ENCODE results near the gene CHST11.
"Not testable (repeated sequence)": the region's sequence is repeated elsewhere in the genome, so short reads cannot be mapped to it uniquely, and the experiment has no call there.

Gene CHST11

GRCh38 chr12:104549815-104550480 is 93.2 kb downstream of the CHST11 start:
- Histone ChIP-seq H3K4me2 (peak overlapping the region in 7 of 11 experiments; percentile 1 to 35 (median 14); a peak in 5 of 22 replicates), H3K9ac (no peak overlapping the region), H3K4me1 (peaks cover 35 to 77% (median 46%) of the 10 kb centered on the region in 10 experiments), H4K20me1 (peaks cover 41 to 99% (median 76%) of the 10 kb centered on the region in 11 experiments; a peak in 20 of 22 replicates), H3K27ac (0 out of 22 replicates have a peak overlapping the region, but pooled peaks of 1 of the 11 experiments have one; percentile 9), H3K27me3 (no peaks in the 10 kb centered on the region), H3K4me3 (no peak overlapping the region), H3K36me3 (peaks cover 0 to 66% (median 55%) of the 10 kb centered on the region in 11 experiments; a peak in 20 of 22 replicates), H3K9me3 (replicated peaks in 1 of 11) (peaks cover 15 to 40% (median 28%) of the 10 kb centered on the region in 11 experiments; a peak in 21 of 22 replicates)
- TF ChIP-seq Cebpa-rat (IDR thresholded peaks at IDR 0.05): no peak

- Histone ChIP-seq H3K4me1 (peaks cover 20 to 69% (median 35%) of the 10 kb centered on the region in 10 experiments), H4K20me1 (peaks cover 43 to 99% (median 76%) of the 10 kb centered on the region in 11 experiments; a peak in 20 of 22 replicates), H3K4me2 (no peak overlapping the region), H3K9me3 (replicated peaks in 1 of 11) (peaks cover 15 to 40% (median 28%) of the 10 kb centered on the region in 11 experiments; a peak in 21 of 22 replicates), H3K27ac (no peak overlapping the region), H3K4me3 (no peak overlapping the region), H3K36me3 (peaks cover 0 to 74% (median 55%) of the 10 kb centered on the region in 11 experiments; a peak in 20 of 22 replicates), H3K9ac (no peak overlapping the region), H3K27me3 (no peaks in the 10 kb centered on the region)
- TF ChIP-seq Cebpa-rat (IDR thresholded peaks at IDR 0.05): no peak
Measured at GRCh38 chr12:104551313-104551931, 94.7 kb downstream of the CHST11 start.

- Histone ChIP-seq H3K27me3 (no peaks in the 10 kb centered on the region), H4K20me1 (peaks cover 45 to 96% (median 75%) of the 10 kb centered on the region in 11 experiments; a peak in 21 of 22 replicates), H3K4me3 (no peak overlapping the region), H3K9ac (no peak overlapping the region), H3K27ac (peak overlapping the region in 1 of 11 experiments; percentile 6; a peak in 1 of 22 replicates), H3K4me2 (peak overlapping the region in 1 of 11 experiments; percentile 20; a peak in 2 of 22 replicates), H3K4me1 (peaks cover 8 to 64% (median 20%) of the 10 kb centered on the region in 10 experiments; a peak in 15 of 20 replicates), H3K36me3 (peaks cover 0 to 90% (median 62%) of the 10 kb centered on the region in 11 experiments; a peak in 20 of 22 replicates), H3K9me3 (replicated peaks in 1 of 11) (peaks cover 15 to 40% (median 28%) of the 10 kb centered on the region in 11 experiments; a peak in 21 of 22 replicates)
- TF ChIP-seq Cebpa-rat (IDR thresholded peaks at IDR 0.05): no peak
Measured at GRCh38 chr12:104553421-104553820, 96.7 kb downstream of the CHST11 start.

GRCh38 chr12:104555648-104556047 is 98.9 kb downstream of the CHST11 start:
- H3K36me3 ChIP-seq: peaks cover 0 to 90% (median 60%) of the 10 kb centered on the region in 11 experiments; a peak in 20 of 22 replicates
- no peak for TF ChIP-seq Cebpa-rat (IDR thresholded peaks at IDR 0.05)
- H3K9me3 ChIP-seq (replicated peaks in 1 of 11): peaks cover 15 to 41% (median 28%) of the 10 kb centered on the region in 11 experiments; a peak in 21 of 22 replicates
- no peak overlapping the region for H3K4me3 ChIP-seq
- no peak overlapping the region for H3K9ac ChIP-seq
- peaks cover 0 to 44% (median 4%) of the 10 kb centered on the region in 10 experiments; a peak in 7 of 20 replicates for H3K4me1 ChIP-seq
- peak overlapping the region in 1 of 11 experiments; percentile 7; a peak in 1 of 22 replicates for H3K27ac ChIP-seq
- no peak overlapping the region for H3K4me2 ChIP-seq
- no peaks in the 10 kb centered on the region for H3K27me3 ChIP-seq
- peaks cover 34 to 91% (median 68%) of the 10 kb centered on the region in 11 experiments; a peak in 20 of 22 replicates for H4K20me1 ChIP-seq

GRCh38 chr12:104557488-104558195 is 100.9 kb downstream of the CHST11 start:
- H4K20me1 ChIP-seq: peaks cover 34 to 85% (median 64%) of the 10 kb centered on the region in 11 experiments; a peak in 20 of 22 replicates
- H3K4me3 ChIP-seq: no peak overlapping the region
- no peak overlapping the region for H3K9ac ChIP-seq
- peak overlapping the region in 1 of 11 experiments; percentile 10; a peak in 1 of 22 replicates for H3K27ac ChIP-seq
- H3K9me3 ChIP-seq (replicated peaks in 1 of 11): peaks cover 15 to 43% (median 35%) of the 10 kb centered on the region in 11 experiments
- H3K4me2 ChIP-seq: peak overlapping the region in 1 of 11 experiments; percentile 12; a peak in 1 of 22 replicates
- H3K27me3 ChIP-seq: no peaks in the 10 kb centered on the region
- TF ChIP-seq Cebpa-rat (IDR thresholded peaks at IDR 0.05): no peak
- H3K36me3 ChIP-seq: peaks cover 6 to 90% (median 60%) of the 10 kb centered on the region in 11 experiments; a peak in 20 of 22 replicates
- H3K4me1 ChIP-seq: peaks cover 0 to 38% (median 4%) of the 10 kb centered on the region in 10 experiments; a peak in 7 of 20 replicates

- H3K4me1 ChIP-seq: peaks cover 7 to 27% (median 10%) of the 10 kb centered on the region in 10 experiments
- no peaks in the 10 kb centered on the region for H3K27me3 ChIP-seq
- peaks cover 15 to 89% (median 65%) of the 10 kb centered on the region in 11 experiments for H3K36me3 ChIP-seq
- H3K4me2 ChIP-seq: no peak overlapping the region
- no peak overlapping the region for H3K9ac ChIP-seq
- peaks cover 17 to 47% (median 42%) of the 10 kb centered on the region in 11 experiments for H3K9me3 ChIP-seq (replicated peaks in 1 of 11)
- peaks cover 15 to 56% (median 42%) of the 10 kb centered on the region in 11 experiments; a peak in 20 of 22 replicates for H4K20me1 ChIP-seq
- no peak for TF ChIP-seq Cebpa-rat (IDR thresholded peaks at IDR 0.05)
- no peak overlapping the region for H3K4me3 ChIP-seq
- no peak overlapping the region for H3K27ac ChIP-seq
Measured at GRCh38 chr12:104560881-104561280, 104.1 kb downstream of the CHST11 start.

- no peak overlapping the region for H3K27ac ChIP-seq
- no peak for TF ChIP-seq Cebpa-rat (IDR thresholded peaks at IDR 0.05)
- no peak overlapping the region for H3K4me2 ChIP-seq
- peaks cover 19 to 36% (median 28%) of the 10 kb centered on the region in 10 experiments for H3K4me1 ChIP-seq
- no peak overlapping the region for H3K9ac ChIP-seq
- H4K20me1 ChIP-seq: peaks cover 4 to 37% (median 28%) of the 10 kb centered on the region in 11 experiments; a peak in 15 of 22 replicates
- peaks cover 15 to 77% (median 59%) of the 10 kb centered on the region in 11 experiments for H3K36me3 ChIP-seq
- peaks cover 17 to 47% (median 42%) of the 10 kb centered on the region in 11 experiments for H3K9me3 ChIP-seq (replicated peaks in 1 of 11)
- H3K27me3 ChIP-seq: no peaks in the 10 kb centered on the region
- no peak overlapping the region; a peak in 1 of 20 replicates for H3K4me3 ChIP-seq
Measured at GRCh38 chr12:104562763-104563162, 106.0 kb downstream of the CHST11 start.

- Histone ChIP-seq H3K36me3 (peaks cover 15 to 66% (median 49%) of the 10 kb centered on the region in 11 experiments), H3K4me3 (peak overlapping the region in 4 of 10 experiments; percentile 18 to 30 (median 22); a peak in 3 of 20 replicates), H3K4me2 (peak overlapping the region in 2 of 11 experiments; percentile 94; a peak in 2 of 22 replicates), H4K20me1 (peaks cover 0 to 47% (median 18%) of the 10 kb centered on the region in 11 experiments; a peak in 9 of 22 replicates), H3K9me3 (replicated peaks in 1 of 11) (peaks cover 17 to 47% (median 42%) of the 10 kb centered on the region in 11 experiments), H3K4me1 (peaks cover 38 to 51% (median 47%) of the 10 kb centered on the region in 10 experiments)
- H3K9ac ChIP-seq, H3K27me3 ChIP-seq, H3K27ac ChIP-seq: not testable (repeated sequence)
Measured at GRCh38 chr12:104564662-104565061, 107.9 kb downstream of the CHST11 start.
